Measurements from ENCODE around the gene TGFBR2.

Gene TGFBR2

DNA sequence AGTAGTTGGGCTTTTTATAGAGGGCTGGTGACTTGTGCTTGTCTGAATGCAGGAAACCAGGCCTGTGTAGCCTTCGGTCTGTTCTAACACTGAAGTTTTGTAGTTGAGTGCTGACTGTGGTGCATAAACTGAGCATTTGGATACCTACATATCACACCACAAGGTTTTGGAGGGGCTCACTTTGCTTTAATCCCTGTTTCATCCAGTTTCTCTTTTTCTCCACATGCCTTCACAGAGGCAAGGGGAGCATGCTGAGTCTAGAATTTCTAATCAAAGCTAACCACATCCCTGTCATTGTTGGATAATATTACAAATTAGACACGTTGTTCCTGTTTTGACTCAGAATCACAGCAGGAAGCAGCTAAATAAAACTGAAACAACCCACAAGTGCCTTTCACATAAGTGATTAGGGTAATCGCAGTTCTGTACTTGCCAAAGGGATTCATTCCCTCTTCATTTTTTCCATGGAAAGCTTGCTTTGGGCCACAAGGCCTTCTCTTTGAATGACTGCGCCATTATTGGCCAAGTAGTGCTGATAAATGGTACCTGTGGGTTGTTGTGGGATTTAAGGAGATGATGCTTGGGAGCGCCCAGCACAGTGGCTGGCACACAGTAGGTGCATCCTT lies 48.9 kb downstream of the TGFBR2 start:
- no peak for DNase-seq (ENCODE audit: extremely low read depth, low read depth)
- TF ChIP-seq, protein P1, sequence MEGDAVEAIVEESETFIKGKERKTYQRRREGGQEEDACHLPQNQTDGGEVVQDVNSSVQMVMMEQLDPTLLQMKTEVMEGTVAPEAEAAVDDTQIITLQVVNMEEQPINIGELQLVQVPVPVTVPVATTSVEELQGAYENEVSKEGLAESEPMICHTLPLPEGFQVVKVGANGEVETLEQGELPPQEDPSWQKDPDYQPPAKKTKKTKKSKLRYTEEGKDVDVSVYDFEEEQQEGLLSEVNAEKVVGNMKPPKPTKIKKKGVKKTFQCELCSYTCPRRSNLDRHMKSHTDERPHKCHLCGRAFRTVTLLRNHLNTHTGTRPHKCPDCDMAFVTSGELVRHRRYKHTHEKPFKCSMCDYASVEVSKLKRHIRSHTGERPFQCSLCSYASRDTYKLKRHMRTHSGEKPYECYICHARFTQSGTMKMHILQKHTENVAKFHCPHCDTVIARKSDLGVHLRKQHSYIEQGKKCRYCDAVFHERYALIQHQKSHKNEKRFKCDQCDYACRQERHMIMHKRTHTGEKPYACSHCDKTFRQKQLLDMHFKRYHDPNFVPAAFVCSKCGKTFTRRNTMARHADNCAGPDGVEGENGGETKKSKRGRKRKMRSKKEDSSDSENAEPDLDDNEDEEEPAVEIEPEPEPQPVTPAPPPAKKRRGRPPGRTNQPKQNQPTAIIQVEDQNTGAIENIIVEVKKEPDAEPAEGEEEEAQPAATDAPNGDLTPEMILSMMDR (IDR thresholded peaks at IDR 0.05; ENCODE audit: low read depth, low read length, missing control alignments): no peak
- H3K4me3 ChIP-seq (replicated peaks; ENCODE audit: low read depth, low read length): no peak overlapping the region

DNA sequence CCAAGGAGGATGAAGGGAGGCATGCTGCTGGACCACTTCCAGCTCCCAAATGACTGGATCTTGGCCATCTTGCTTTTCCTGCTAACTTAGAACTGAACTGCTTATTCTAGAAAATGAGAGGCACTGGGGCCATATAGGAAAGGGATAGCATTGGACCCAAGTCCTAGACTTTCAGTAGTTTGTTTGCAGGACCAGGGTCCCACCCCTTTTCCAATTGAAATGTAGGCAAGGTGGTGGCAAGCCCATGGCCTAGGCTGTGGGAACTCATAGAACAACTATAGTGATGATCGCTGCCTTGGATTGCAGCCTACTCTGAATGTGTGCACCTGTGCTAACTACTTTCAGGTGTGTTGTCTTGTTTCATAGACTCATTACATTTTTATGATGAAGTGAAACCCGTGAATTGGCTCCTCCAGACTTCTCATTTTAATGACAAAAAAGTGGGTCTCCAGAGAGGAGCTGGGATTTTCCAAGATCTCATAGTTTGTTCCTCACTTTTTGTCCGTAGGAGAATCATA lies 50.3 kb downstream of the TGFBR2 start:
- TF ChIP-seq, protein P1 (IDR thresholded peaks at IDR 0.05; ENCODE audit: low read depth, low read length, missing control alignments): no peak
- no peak overlapping the region for H3K4me3 ChIP-seq (replicated peaks; ENCODE audit: low read depth, low read length)
- no peak for DNase-seq (ENCODE audit: extremely low read depth, low read depth)

DNA sequence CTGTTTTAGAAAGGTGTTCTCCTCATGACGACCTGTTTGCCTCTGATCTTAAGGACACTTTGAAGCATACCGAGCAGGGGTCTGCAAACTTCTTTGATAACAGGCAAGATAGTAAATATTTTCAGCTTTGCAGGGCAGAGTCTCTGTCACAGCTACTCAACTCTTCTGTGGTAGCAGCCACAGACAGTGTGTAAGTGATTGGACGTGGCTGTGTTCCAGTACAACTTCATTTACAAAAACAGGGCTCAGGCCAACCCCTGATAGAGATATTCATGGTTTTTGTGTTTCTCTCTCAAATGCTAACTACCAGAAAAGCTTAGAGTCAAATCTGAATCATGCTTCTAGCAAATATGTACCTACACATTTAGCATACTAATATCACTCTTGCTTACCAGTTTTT lies 51.5 kb downstream of the TGFBR2 start:
- TF ChIP-seq, protein P1 (IDR thresholded peaks at IDR 0.05; ENCODE audit: low read depth, low read length, missing control alignments): no peak
- no peak overlapping the region for H3K4me3 ChIP-seq (replicated peaks; ENCODE audit: low read depth, low read length)
- DNase-seq (ENCODE audit: extremely low read depth, low read depth): no peak

DNA sequence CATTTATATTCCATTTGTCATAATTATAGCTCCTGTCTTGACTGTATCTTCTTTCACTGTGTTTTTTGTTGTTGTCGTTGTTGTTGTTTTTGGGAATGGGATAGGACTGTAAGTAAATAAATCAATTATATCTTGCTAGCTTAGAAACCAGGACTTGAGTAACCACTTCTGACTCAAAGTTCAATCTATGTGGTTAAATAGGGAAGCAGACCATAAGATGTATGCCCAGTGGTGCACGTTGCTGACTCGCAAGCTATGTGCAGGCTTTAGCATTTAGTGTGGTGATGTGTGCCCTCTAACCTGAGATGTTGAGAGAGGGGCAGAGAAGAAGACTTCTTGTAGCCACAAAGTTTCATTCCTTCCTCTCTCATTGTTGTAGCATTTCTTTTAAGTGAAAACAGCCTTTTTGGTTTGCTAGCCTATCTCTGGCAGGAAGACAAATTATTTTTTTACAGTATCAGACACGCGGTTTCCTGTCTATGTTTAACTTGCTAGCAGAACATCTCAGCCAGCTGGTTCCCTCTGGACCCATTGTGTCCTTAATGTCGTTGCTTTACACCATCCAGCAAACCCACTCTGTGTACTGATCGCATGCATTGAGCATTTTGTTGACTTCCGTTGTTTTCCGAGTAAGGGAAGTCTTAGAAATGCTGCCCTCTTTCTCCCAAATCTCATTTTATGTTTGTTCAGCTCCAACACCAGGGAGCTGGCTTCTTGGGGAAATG lies 52.1 kb downstream of the TGFBR2 start:
- peak; percentile 79 for DNase-seq (ENCODE audit: extremely low read depth, low read depth)
- peak overlapping the region; percentile 8 for H3K4me3 ChIP-seq (replicated peaks; ENCODE audit: low read depth, low read length)
- TF ChIP-seq, protein P1 (IDR thresholded peaks at IDR 0.05; ENCODE audit: low read depth, low read length, missing control alignments): no peak

DNA sequence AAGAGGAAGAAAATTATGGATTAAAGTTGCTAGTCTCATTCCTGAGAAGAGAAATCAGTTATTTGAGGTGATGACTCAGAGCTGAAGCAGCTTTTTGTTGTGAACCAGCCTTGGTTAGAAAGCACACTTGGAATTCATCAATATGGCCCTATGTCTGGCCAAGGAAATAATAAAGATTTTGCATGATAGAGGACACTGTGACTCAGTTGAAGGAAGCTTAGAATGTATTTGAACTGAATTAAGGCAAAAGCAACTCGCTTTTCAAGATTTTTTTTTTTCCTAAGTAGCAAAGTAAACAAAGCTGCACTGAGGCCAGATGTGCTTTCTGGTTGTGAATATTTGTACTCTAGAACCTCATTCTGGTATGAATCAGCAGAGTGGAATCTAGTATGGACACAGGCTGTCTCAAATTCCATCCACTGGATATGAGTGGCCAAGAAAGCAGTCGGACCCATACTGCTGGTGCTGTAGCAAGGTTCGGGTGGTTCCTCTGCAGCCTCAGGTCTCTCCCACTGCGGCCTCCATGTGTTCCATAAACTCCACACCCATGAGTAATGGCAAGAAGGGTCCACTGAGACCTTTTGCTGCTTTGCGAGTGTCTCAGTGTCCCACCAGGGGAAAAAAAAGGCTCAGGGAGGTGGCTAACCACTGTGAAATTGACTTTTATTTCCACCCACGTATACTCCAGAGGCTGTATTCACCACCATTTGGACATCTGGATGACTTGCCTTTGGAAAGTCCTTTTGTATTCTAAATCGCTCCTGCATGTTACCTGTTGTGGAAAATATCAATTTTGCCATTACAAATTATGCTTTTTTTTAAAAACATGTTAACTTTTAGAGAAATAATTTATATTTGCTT lies 53.1 kb downstream of the TGFBR2 start:
- DNase-seq (ENCODE audit: extremely low read depth, low read depth): peak; percentile 97
- no peak overlapping the region for H3K4me3 ChIP-seq (replicated peaks; ENCODE audit: low read depth, low read length)
- TF ChIP-seq, protein P1 (IDR thresholded peaks at IDR 0.05; ENCODE audit: low read depth, low read length, missing control alignments): no peak

DNA sequence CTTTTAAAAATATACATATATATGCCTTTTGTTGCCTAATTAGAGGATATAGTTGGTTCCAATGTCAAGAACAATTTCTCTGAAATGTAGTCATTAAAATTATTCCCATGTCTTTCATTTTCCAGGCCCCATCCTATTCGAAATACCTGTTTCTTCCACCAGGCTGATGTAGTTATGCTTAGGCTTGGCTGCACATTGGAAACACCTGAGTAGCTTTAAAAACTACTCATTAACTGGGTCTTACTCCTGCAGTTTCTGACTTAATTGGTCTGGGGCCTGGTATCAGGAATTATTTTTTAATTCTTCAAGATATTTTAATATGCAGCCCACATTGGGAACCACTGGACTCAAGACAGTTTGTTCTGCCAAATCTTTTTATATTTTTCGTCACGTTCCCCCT lies 53.7 kb downstream of the TGFBR2 start:
- TF ChIP-seq, protein P1 (IDR thresholded peaks at IDR 0.05; ENCODE audit: low read depth, low read length, missing control alignments): no peak
- H3K4me3 ChIP-seq (replicated peaks; ENCODE audit: low read depth, low read length): no peak overlapping the region
- no peak for DNase-seq (ENCODE audit: extremely low read depth, low read depth)
